K562 (cell line): ENCODE results near the gene CYTH4. TPM values are rescaled to one million over a fixed set of nuclear protein-coding genes. Genes with fewer than 3 reads are reported as not detected.

Experiments used
- ATAC-seq: fragments of 200-7000 bp; cut with Tn5 transposase; 3 replicates; pipeline ENCODE4 v1.9.1; 2020; ENCODE audit warnings: moderate library complexity
- BruUV-seq: library from RNA; stranded (reverse); fragments of 400-500 nt; replicated peaks from 2 replicates; lab custom pipeline; 2021; lab: Mats Ljungman, UMichigan
- CTCF ChIA-PET: fragments of 300-600 bp; formaldehyde crosslinking; extraction: SDS; loops from one replicate; lab custom pipeline; 2021; ENCODE audit warnings: low intra/inter-chr PET ratio; lab: Yijun Ruan, JAX
- POLR2A ChIA-PET: fragments of 300-600, 350-650 bp; sonication (Branson Sonifier 250); formaldehyde crosslinking; extraction: SDS; loops from one replicate; lab custom pipeline; 2021; ENCODE audit warnings: antibody characterized with exemption, inconsistent platforms; lab: Yijun Ruan, JAX
- DNase-seq, 4 experiments: peaks; one replicate each; pipeline versions ENCODE4 v3.0.0 to v3.0.0-alpha.2; 2011 to 2018; ENCODE audit warnings: low spot score in 3 of 4, mixed read lengths in 3 of 4; ENCODE audit errors: extremely low read depth in 1 of 4
- FAIRE-seq: peaks from 2 replicates; lab custom pipeline; 2011; peaks lifted over from hg19 to GRCh38; lab: Jason Lieb, UNC
- H2AFZ ChIP-seq: 2 replicates; pipeline ENCODE4 v1.6.0; 2011; ENCODE audit warnings: low read depth, low read length, control low read depth, inconsistent platforms
- H3K27ac ChIP-seq: fragments of 200-600 bp; 3 replicates; pipeline ENCODE4 v1.8.0; 2011; ENCODE audit warnings: low read depth, mild to moderate bottlenecking, control low read depth, inconsistent platforms, low read length, moderate library complexity, mixed read lengths; ENCODE audit errors: extremely low read depth
- H3K27me3 ChIP-seq, 2 experiments: fragments of 300-600 bp in 1 of 2; 2 replicates in 1 of 2; 3 replicates in 1 of 2; pipeline versions ENCODE4 v1.6.0 to v1.8.0; 2011; ENCODE audit warnings: inconsistent platforms in 2 of 2, low read length in 2 of 2, mild to moderate bottlenecking in 1 of 2, mixed read lengths in 1 of 2, moderate library complexity in 1 of 2; ENCODE audit not compliant: control insufficient read depth in 2 of 2, insufficient read depth in 2 of 2
- H3K36me3 ChIP-seq: fragments of 300-600 bp; 3 replicates; pipeline ENCODE4 v1.8.0; 2011; ENCODE audit warnings: mild to moderate bottlenecking, low read length, inconsistent platforms; ENCODE audit not compliant: control insufficient read depth, insufficient read depth
- H3K4me1 ChIP-seq, 2 experiments: fragments of 200-600 bp in 1 of 2; replicated peaks in 1 of 2; 2 replicates in 1 of 2; 3 replicates in 1 of 2; pipeline versions ENCODE4 v1.5.1 to v1.8.0; 2011; ENCODE audit warnings: inconsistent platforms in 2 of 2, low read length in 2 of 2, mild to moderate bottlenecking in 1 of 2, mixed read lengths in 1 of 2, moderate library complexity in 1 of 2; ENCODE audit not compliant: control insufficient read depth in 2 of 2, insufficient read depth in 2 of 2
- H3K4me2 ChIP-seq: 2 replicates; pipeline ENCODE4 v1.6.1; 2011; ENCODE audit warnings: low read length, control low read depth, inconsistent platforms, mixed read lengths; ENCODE audit not compliant: insufficient read depth
- H3K4me3 ChIP-seq: fragments of 200-600 bp; sonication (generic), shearing (Covaris generic); 2 replicates; pipeline ENCODE4 v1.5.1; 2016; ENCODE audit warnings: control low read depth, inconsistent platforms
- H3K79me2 ChIP-seq: fragments of 200-600 bp; 3 replicates; pipeline ENCODE4 v1.8.0; 2011; ENCODE audit warnings: low read length, inconsistent platforms; ENCODE audit not compliant: control insufficient read depth, insufficient read depth
- H3K9ac ChIP-seq, 2 experiments: 2 replicates each; pipeline versions ENCODE4 v1.6.0 to v1.6.1; 2011; ENCODE audit warnings: low read depth in 2 of 2, low read length in 2 of 2, control low read depth in 1 of 2, inconsistent platforms in 1 of 2, mild to moderate bottlenecking in 1 of 2, mixed read lengths in 1 of 2; ENCODE audit not compliant: insufficient read depth in 1 of 2
- H3K9me1 ChIP-seq: one replicate; pipeline ENCODE4 v1.6.0; 2011; ENCODE audit warnings: inconsistent platforms, mild to moderate bottlenecking, low read length, moderate library complexity; ENCODE audit not compliant: control insufficient read depth, insufficient read depth
- H3K9me3 ChIP-seq: replicated peaks from 2 replicates; pipeline ENCODE4 v1.5.1; 2011; ENCODE audit warnings: low read depth, low read length, inconsistent platforms; ENCODE audit not compliant: control insufficient read depth, insufficient read depth
- H4K20me1 ChIP-seq: replicated peaks from 2 replicates; pipeline ENCODE4 v1.6.1; 2011; ENCODE audit warnings: low read length, inconsistent platforms, mixed read lengths; ENCODE audit not compliant: control insufficient read depth, insufficient read depth
- RBM25 ChIP-seq: fragments of 200-400 bp; formaldehyde crosslinking; IDR thresholded peaks from 2 replicates; pipeline ENCODE4 v1.6.1; 2018; ENCODE audit warnings: low read length, low read depth, moderate library complexity; ENCODE audit not compliant: severe bottlenecking
- RUNX1 ChIP-seq: sonication (generic); IDR thresholded peaks from 2 replicates; pipeline ENCODE4 v1.6.1; 2016; ENCODE audit warnings: antibody characterized with exemption, low read depth
- WGBS: fragments of 100-300 bp; shearing (Covaris generic); methylation state at CpG from one replicate; pipeline ENCODE4 v1.1.6; 2016; ENCODE audit warnings: low coverage, mixed read lengths; ENCODE audit not compliant: insufficient coverage; ENCODE audit errors: missing lambda C conversion rate; 5-methylcytosine and 5-hydroxymethylcytosine counted together
- in situ Hi-C: fragments of 300-500 bp; cut with MboI; formaldehyde crosslinking; loops from 4 replicates; pipeline ENCODE4 v1.15.0; 2018; ENCODE audit warnings: inconsistent platforms, mixed read lengths
- intact Hi-C: fragments of 100-400 bp; cut with micrococcal nuclease; formaldehyde crosslinking; loops from 2 replicates; pipeline ENCODE4 v1.14.2; 2022
- polyA plus RNA-seq, 8 experiments: library from polyadenylated mRNA; depleted of rRNA in 4 of 8; stranded (reverse) in 5 of 8; unstranded in 3 of 8; fragments of >200 nt; fragmentation: Nextera tagmentation in 2 of 8; fragmentation: Illumina TruSeq in 1 of 8; extraction: Ambion mirVana in 2 of 8; extraction: Trizol in 1 of 8; gene quantifications; 2 replicates each; pipeline versions ENCODE4 v1.2.1 to v1.2.3, GENCODE V29; 2011 to 2014; ENCODE audit warnings: inconsistent platforms in 1 of 8, missing spikeins in 1 of 8
- total RNA-seq, 7 experiments: library from RNA; depleted of rRNA in 6 of 7; stranded (reverse); fragments of >200 nt in 6 of 7; fragmentation: Illumina TruSeq in 2 of 7; extraction: Trizol in 2 of 7; gene quantifications; 2 replicates each; pipeline versions ENCODE4 v1.2.1 to v1.2.3, GENCODE V29; 2011 to 2021; ENCODE audit warnings: low replicate concordance in 1 of 7

CYTH4 gene
- total and polyA plus RNA-seq, 9 of the 15 experiments (the other 6 are each of a cell fraction or from before 2014, with no cell fraction given): 0.03 to 2.0 (median 0.61) TPM; not detected in 1

GRCh38 chr22:37320726-37321677, 38.7 kb downstream of the CYTH4 start:
- 6% methylated on average over 15 of the region's 16 CpGs for WGBS
- no peak for DNase-seq
- in situ Hi-C loops (loop anchor here (5.0 kb wide), 1 partner anchor 136 kb away; no protein-coding TSS in a partner anchor), intact Hi-C loops (no loop called here)
- H3K36me3 ChIP-seq: no peaks in the 10 kb centered on the region
- no peaks in the 10 kb centered on the region for H3K79me2 ChIP-seq
- H3K27ac ChIP-seq: no peak overlapping the region
- BruUV-seq: no TSS peak
- H3K4me1 ChIP-seq: peaks cover 0 to 3% of the 10 kb centered on the region in 2 experiments; a peak in 2 of 5 replicates
- TF ChIP-seq RUNX1 (no peak), RBM25 (peak; percentile 54)
- no peaks in the 10 kb centered on the region for H3K9me1 ChIP-seq
- POLR2A ChIA-PET: interaction anchor here (0.5 kb wide), 1 partner anchor 145 kb away, joined by 3 read pairs; no protein-coding TSS in a partner anchor
- FAIRE-seq: no peak
- no peak overlapping the region for H3K9ac ChIP-seq
- peaks cover 4 to 38% of the 10 kb centered on the region in 2 experiments; a peak in 4 of 5 replicates for H3K27me3 ChIP-seq
- H3K9me3 ChIP-seq: no peaks in the 10 kb centered on the region
- ATAC-seq: no peak
- peaks cover 5% of the 10 kb centered on the region; the same call in 1 of the 2 replicates for H4K20me1 ChIP-seq
- H3K4me3 ChIP-seq: no peak overlapping the region
- H3K4me2 ChIP-seq: no peak overlapping the region
- CTCF ChIA-PET: no interaction called here
- no peak overlapping the region for H2AFZ ChIP-seq
